CD14-positive monocyte (primary cell): Measurements from ENCODE around the gene MRPL36. TPM values are rescaled to one million over a fixed set of nuclear protein-coding genes. Genes with fewer than 3 reads are reported as not detected.

ENCODE experiments used
- DNase-seq, 3 donors: peaks; one replicate each; pipeline ENCODE4 v3.0.0-alpha.2; 2011 to 2022
- H2AFZ ChIP-seq: 2 replicates; pipeline ENCODE4 v1.6.0; 2012; ENCODE audit warnings: mild to moderate bottlenecking, low read depth, low read length, inconsistent platforms; ENCODE audit not compliant: insufficient read depth, poor library complexity, severe bottlenecking
- H3K27ac ChIP-seq, 2 donors: 1 replicate in 1 of 2; 2 replicates in 1 of 2; pipeline ENCODE4 v1.5.1; 2012 to 2013; ENCODE audit warnings: low read length in 2 of 2, control low read depth in 1 of 2, inconsistent platforms in 1 of 2, low read depth in 1 of 2, mild to moderate bottlenecking in 1 of 2
- H3K27me3 ChIP-seq, 2 donors: one replicate each; pipeline versions ENCODE4 v1.6.0 to v1.6.1; 2011 to 2013; ENCODE audit warnings: low read length in 2 of 2; ENCODE audit not compliant: control insufficient read depth in 2 of 2, insufficient read depth in 2 of 2
- H3K36me3 ChIP-seq, 2 donors: replicated peaks in 1 of 2; 1 replicate in 1 of 2; 2 replicates in 1 of 2; pipeline versions ENCODE4 v1.5.1 to v1.6.1; 2012 to 2013; ENCODE audit warnings: low read length in 2 of 2, control low read depth in 1 of 2, inconsistent platforms in 1 of 2, mild to moderate bottlenecking in 1 of 2; ENCODE audit not compliant: insufficient read depth in 2 of 2, control insufficient read depth in 1 of 2
- H3K4me1 ChIP-seq, 2 donors: 1 replicate in 1 of 2; 2 replicates in 1 of 2; pipeline versions ENCODE4 v1.5.1 to v1.6.1; 2012 to 2013; ENCODE audit warnings: low read length in 2 of 2, control low read depth in 1 of 2, inconsistent platforms in 1 of 2, mild to moderate bottlenecking in 1 of 2, moderate library complexity in 1 of 2; ENCODE audit not compliant: insufficient read depth in 2 of 2, control insufficient read depth in 1 of 2
- H3K4me2 ChIP-seq: replicated peaks from 2 replicates; pipeline ENCODE3; 2012; ENCODE audit warnings: low read length, moderate library complexity, mild to moderate bottlenecking; ENCODE audit not compliant: poor library complexity, severe bottlenecking; ENCODE audit errors: extremely low read depth
- H3K4me3 ChIP-seq, 3 experiments: fragments of 200-600 bp in 1 of 3; sonication (generic) in 1 of 3; replicated peaks in 1 of 3; 1 replicate in 2 of 3; 2 replicates in 1 of 3; pipeline ENCODE4 v1.5.1; 2011 to 2013; ENCODE audit warnings: low read length in 3 of 3, mild to moderate bottlenecking in 3 of 3, control low read depth in 2 of 3, low read depth in 2 of 3, inconsistent platforms in 1 of 3, moderate library complexity in 1 of 3
- H3K79me2 ChIP-seq: 2 replicates; pipeline ENCODE4 v1.6.0; 2012; ENCODE audit warnings: mild to moderate bottlenecking, control low read depth, inconsistent platforms, low read length, moderate library complexity; ENCODE audit not compliant: insufficient read depth
- H3K9ac ChIP-seq: 2 replicates; pipeline ENCODE4 v1.6.0; 2017; ENCODE audit warnings: low read length, mild to moderate bottlenecking; ENCODE audit not compliant: insufficient read depth, poor library complexity, severe bottlenecking
- H3K9me3 ChIP-seq, 2 donors: replicated peaks in 1 of 2; 1 replicate in 1 of 2; 2 replicates in 1 of 2; pipeline versions ENCODE4 v1.5.1 to v1.6.1; 2012 to 2013; ENCODE audit warnings: low read length in 2 of 2, control low read depth in 1 of 2; ENCODE audit not compliant: control insufficient read depth in 1 of 2, insufficient read depth in 1 of 2
- H4K20me1 ChIP-seq: 2 replicates; pipeline ENCODE4 v1.6.0; 2012; ENCODE audit warnings: mild to moderate bottlenecking, low read length, control low read depth, moderate library complexity; ENCODE audit not compliant: insufficient read depth
- H3K27ac Mint-ChIP-seq, 7 donors: one replicate each; pipeline ENCODE4 v1.8.0; 2020; ENCODE audit warnings: mild to moderate bottlenecking in 7 of 7, mixed read lengths in 7 of 7, moderate library complexity in 6 of 7, inconsistent platforms in 2 of 7
- H3K27me3 Mint-ChIP-seq, 3 donors: one replicate each; pipeline ENCODE4 v1.8.0; 2021 to 2022; ENCODE audit warnings: low read depth in 3 of 3, mild to moderate bottlenecking in 3 of 3, mixed read lengths in 3 of 3, moderate library complexity in 3 of 3, inconsistent platforms in 1 of 3
- H3K36me3 Mint-ChIP-seq, 2 donors: one replicate each; pipeline ENCODE4 v1.8.0; 2020; ENCODE audit warnings: mixed read lengths in 2 of 2, inconsistent platforms in 1 of 2, mild to moderate bottlenecking in 1 of 2
- H3K4me1 Mint-ChIP-seq: one replicate; pipeline ENCODE4 v1.8.0; 2020; ENCODE audit warnings: mild to moderate bottlenecking, mixed read lengths
- H3K4me3 Mint-ChIP-seq, 2 donors: one replicate each; pipeline ENCODE4 v1.8.0; 2020; ENCODE audit warnings: mild to moderate bottlenecking in 2 of 2, mixed read lengths in 2 of 2, moderate library complexity in 1 of 2
- H3K9me3 Mint-ChIP-seq, 7 donors: one replicate each; pipeline ENCODE4 v1.8.0; 2020 to 2022; ENCODE audit warnings: mixed read lengths in 7 of 7, mild to moderate bottlenecking in 6 of 7, moderate library complexity in 6 of 7, inconsistent platforms in 2 of 7
- WGBS: methylation state at CpG from one replicate; pipeline ENCODE4 v1.1.5; 2013; ENCODE audit warnings: missing lambda C conversion rate; ENCODE audit not compliant: insufficient coverage; 5-methylcytosine and 5-hydroxymethylcytosine counted together
- intact Hi-C, 2 donors: fragments of 100-400 bp; cut with micrococcal nuclease; formaldehyde crosslinking; loops; one replicate each; pipeline versions ENCODE4 v1.15.0 to v1.15.1; 2023
- polyA plus RNA-seq, 3 donors: library from polyadenylated mRNA; depleted of rRNA in 1 of 3; unstranded in 2 of 3; stranded (reverse) in 1 of 3; fragments of 300-500 nt in 2 of 3; fragments of >200 nt in 1 of 3; fragmentation: Illumina TruSeq in 2 of 3; gene quantifications; 1 replicate in 2 of 3; 2 replicates in 1 of 3; pipeline ENCODE4 v1.2.3, GENCODE V29; 2012 to 2021
- TF ChIP-seq, protein P1 (sequence below): fragments of 200-600 bp; IDR thresholded peaks from one replicate; pipeline ENCODE4 v1.8.0; 2022; ENCODE audit warnings: antibody characterized with exemption, mild to moderate bottlenecking

Gene MRPL36
- polyA plus RNA-seq, 3 donors, result 17.9 to 81.7 (median 65.9) TPM

DNA sequence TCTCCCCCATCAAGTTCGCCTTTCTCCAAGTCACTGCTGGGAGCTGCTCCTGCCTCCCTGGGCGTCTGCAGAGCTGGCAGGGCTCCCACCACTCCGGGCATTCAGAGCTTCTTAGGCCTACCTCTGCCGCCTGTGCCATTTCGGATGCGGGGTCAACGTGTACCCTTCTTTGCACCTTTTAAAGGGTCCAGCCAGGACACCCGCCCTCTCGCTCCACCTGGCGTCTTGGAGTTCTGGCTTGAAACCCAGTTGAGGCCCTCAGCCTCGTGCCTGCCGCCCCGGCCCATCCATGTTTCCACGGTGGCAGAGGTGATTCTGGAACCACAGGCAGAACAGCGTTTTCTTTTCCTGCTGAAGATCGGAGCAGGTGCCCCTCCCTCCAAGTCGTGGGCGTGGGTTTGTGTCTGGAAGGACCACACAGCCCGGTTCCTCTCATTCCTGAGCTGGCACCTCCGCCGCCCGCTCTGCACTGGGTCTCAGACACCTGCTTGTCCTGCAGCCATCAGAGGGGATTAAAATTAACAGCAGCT is 34.5 kb upstream of the MRPL36 start:
- no peaks in the 10 kb centered on the region for H3K36me3 ChIP-seq
- DNase-seq, result no peak
- H3K4me3 ChIP-seq, result no peak overlapping the region
- no peak overlapping the region for H2AFZ ChIP-seq
- H3K4me2 ChIP-seq, result no peak overlapping the region
- H3K4me1 ChIP-seq, result no peaks in the 10 kb centered on the region
- Mint-ChIP-seq H3K4me3 (no peak overlapping the region), H3K36me3 (no peaks in the 10 kb centered on the region), H3K27ac (no peak overlapping the region), H3K9me3 (peaks cover 0 to 2% (median 0%) of the 10 kb centered on the region in 7 donors), H3K4me1 (no peaks in the 10 kb centered on the region), H3K27me3 (peaks cover 12 to 33% (median 16%) of the 10 kb centered on the region in 3 donors)
- no peaks in the 10 kb centered on the region for H3K79me2 ChIP-seq
- 84% methylated on average over 22 of the region's 22 CpGs for WGBS
- no peaks in the 10 kb centered on the region for H4K20me1 ChIP-seq
- no peak overlapping the region for H3K27ac ChIP-seq
- TF ChIP-seq, protein P1, sequence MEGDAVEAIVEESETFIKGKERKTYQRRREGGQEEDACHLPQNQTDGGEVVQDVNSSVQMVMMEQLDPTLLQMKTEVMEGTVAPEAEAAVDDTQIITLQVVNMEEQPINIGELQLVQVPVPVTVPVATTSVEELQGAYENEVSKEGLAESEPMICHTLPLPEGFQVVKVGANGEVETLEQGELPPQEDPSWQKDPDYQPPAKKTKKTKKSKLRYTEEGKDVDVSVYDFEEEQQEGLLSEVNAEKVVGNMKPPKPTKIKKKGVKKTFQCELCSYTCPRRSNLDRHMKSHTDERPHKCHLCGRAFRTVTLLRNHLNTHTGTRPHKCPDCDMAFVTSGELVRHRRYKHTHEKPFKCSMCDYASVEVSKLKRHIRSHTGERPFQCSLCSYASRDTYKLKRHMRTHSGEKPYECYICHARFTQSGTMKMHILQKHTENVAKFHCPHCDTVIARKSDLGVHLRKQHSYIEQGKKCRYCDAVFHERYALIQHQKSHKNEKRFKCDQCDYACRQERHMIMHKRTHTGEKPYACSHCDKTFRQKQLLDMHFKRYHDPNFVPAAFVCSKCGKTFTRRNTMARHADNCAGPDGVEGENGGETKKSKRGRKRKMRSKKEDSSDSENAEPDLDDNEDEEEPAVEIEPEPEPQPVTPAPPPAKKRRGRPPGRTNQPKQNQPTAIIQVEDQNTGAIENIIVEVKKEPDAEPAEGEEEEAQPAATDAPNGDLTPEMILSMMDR, result no peak
- intact Hi-C loops, result no loop called here
- no peak overlapping the region for H3K9ac ChIP-seq
- H3K9me3 ChIP-seq, result no peaks in the 10 kb centered on the region
- H3K27me3 ChIP-seq, result no peaks in the 10 kb centered on the region

DNA sequence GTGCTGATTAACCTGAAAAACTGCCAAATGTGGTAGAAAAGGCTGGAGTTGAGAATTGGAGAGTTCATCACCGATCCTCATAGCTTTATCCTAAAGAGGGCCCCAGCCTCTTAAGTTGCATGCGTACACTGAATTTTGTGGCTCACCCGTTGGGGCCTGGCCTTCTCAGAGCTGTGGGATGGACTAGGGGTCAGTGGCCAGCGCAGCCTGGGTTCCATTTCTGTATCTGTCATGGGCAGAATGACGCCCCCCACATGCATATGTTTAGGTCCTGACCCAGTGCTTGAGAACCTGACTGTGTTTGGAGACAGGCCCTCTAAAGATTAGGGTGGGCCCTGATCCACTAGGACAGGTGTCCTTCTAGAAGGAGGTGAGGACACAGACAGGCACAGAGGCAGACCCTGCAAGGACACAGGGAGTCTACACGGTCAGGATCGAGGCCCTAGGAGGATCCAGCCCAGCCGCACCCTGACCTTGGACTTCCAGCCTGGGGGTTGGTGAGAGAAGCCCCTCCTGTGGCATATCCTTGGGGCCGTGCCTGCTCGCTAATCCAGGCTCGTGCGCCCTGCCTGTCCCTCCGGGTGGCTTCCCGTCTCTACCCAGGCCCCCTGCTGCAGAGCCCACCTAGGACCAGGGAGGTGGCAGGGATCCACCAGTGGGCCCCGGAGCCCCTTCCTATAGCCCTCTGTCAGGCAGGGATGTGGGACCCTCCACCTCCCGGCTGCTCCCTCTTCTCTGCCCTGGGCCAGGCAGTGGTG is 33.8 kb upstream of the MRPL36 start:
- no peaks in the 10 kb centered on the region for H3K79me2 ChIP-seq
- no peaks in the 10 kb centered on the region for H3K36me3 ChIP-seq
- no peaks in the 10 kb centered on the region for H3K9me3 ChIP-seq
- H3K9ac ChIP-seq, result no peak overlapping the region
- Mint-ChIP-seq H3K4me3 (no peak overlapping the region), H3K4me1 (no peaks in the 10 kb centered on the region), H3K9me3 (peaks cover 0 to 2% (median 0%) of the 10 kb centered on the region in 7 donors), H3K27me3 (peaks cover 12 to 31% (median 17%) of the 10 kb centered on the region in 3 donors), H3K27ac (no peak overlapping the region), H3K36me3 (no peaks in the 10 kb centered on the region)
- no peak overlapping the region for H3K4me2 ChIP-seq
- no peak for DNase-seq
- TF ChIP-seq, protein P1, result no peak
- no peaks in the 10 kb centered on the region for H4K20me1 ChIP-seq
- WGBS, result 91% methylated on average over 16 of the region's 16 CpGs
- H3K27ac ChIP-seq, result no peak overlapping the region
- intact Hi-C loops, result no loop called here
- H3K4me3 ChIP-seq, result no peak overlapping the region
- no peaks in the 10 kb centered on the region for H3K4me1 ChIP-seq
- no peaks in the 10 kb centered on the region for H3K27me3 ChIP-seq
- no peak overlapping the region for H2AFZ ChIP-seq
